ENCODE results near the gene GSE1.

The GSE1 gene

DNA sequence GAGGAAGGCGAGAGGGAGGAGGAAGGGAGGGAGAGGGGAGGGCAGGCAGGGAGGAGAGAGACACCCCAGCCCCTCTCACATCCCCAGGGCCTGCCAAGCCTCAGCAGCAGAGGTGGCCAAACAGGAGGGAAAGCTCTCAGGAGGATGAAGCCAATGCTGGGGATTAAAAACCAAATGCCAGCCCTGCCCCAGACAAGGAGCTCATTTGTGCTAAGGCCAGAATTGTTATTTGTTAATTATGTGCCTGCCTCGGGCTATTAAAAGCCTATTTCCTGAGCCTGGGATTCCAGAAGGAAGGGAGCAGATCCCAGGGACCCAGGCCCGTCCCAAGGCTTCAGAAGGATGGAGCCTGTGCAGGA is 103.5 kb downstream of the GSE1 start:
- H3K36me3 ChIP-seq (ENCODE audit: control insufficient read depth, low read depth, low read length): no peaks in the 10 kb centered on the region
- peaks cover 20% of the 10 kb centered on the region for H3K27me3 ChIP-seq (ENCODE audit: control insufficient read depth, insufficient read depth, low read length)
- no peaks in the 10 kb centered on the region for H3K9me3 ChIP-seq (ENCODE audit: control insufficient read depth, low read depth, low read length)
- no peak overlapping the region for H3K27ac ChIP-seq (ENCODE audit: low read length)
- H3K9ac ChIP-seq (ENCODE audit: low read length): no peak overlapping the region
- peaks cover 5% of the 10 kb centered on the region for H3K4me1 ChIP-seq (ENCODE audit: control insufficient read depth, low read depth, low read length)
- no peak overlapping the region for H3K4me3 ChIP-seq (ENCODE audit: low read length)

DNA sequence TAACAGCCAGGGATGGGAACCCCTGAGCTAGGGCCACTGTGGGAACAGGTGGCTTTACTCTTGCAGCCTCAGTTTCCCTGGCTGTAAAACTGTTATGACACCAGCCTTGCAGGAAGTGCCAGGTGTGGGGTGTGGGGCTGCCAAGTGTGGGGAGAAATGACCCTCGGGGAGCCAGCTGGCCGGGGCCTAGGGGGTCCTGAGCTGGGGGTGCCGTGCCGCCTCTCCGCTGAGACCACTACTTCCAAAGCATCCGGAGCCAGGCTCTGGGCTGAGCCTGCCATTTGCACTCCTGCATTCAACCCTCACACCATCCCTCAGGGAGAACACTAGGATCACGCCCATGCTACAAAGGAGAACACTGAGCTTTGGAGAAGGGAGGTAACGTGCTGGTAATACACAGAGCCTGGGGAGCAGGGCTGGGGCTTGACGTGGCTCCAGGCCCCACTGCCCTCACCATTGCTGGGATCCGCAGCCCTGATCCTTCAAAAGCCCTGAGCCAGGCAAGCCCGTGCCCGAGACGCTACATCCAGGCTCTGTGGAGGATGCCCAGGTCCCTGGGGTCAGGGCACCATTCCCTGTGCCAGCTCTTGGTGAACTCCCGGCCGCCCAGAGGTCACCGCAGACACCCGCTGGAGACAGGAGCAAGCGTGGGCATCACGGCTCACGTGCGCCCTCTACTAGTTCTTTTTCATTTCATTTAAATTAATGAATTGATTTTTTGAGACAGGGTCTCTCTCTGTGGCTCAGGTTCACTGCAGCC is 104.5 kb downstream of the GSE1 start:
- Histone ChIP-seq H3K4me1 (ENCODE audit: control insufficient read depth, low read depth, low read length) (peaks cover 5% of the 10 kb centered on the region), H3K36me3 (ENCODE audit: control insufficient read depth, low read depth, low read length) (no peaks in the 10 kb centered on the region), H3K4me3 (ENCODE audit: low read length) (no peak overlapping the region), H3K9me3 (ENCODE audit: control insufficient read depth, low read depth, low read length) (no peaks in the 10 kb centered on the region), H3K9ac (ENCODE audit: low read length) (no peak overlapping the region), H3K27ac (ENCODE audit: low read length) (no peak overlapping the region), H3K27me3 (ENCODE audit: control insufficient read depth, insufficient read depth, low read length) (peaks cover 20% of the 10 kb centered on the region)

DNA sequence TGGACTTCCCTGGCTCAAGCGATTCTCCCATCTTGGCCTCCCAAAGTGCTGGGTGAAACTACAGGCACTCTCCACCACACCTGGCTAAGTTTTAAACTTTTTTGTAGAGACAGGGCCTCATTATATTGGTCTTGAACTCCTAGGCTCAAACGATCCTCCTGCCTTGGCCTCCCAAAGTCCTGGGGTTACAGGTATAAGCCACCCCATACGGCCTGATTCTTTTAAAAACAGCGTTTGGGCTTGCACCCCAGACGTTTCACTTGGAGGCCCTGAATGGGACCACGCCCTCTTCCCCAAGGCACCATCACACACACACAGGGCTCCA is 105.0 kb downstream of the GSE1 start:
- no peak overlapping the region for H3K4me3 ChIP-seq (ENCODE audit: low read length)
- no peak overlapping the region for H3K9ac ChIP-seq (ENCODE audit: low read length)
- H3K4me1 ChIP-seq (ENCODE audit: control insufficient read depth, low read depth, low read length): peaks cover 5% of the 10 kb centered on the region
- no peak overlapping the region for H3K27ac ChIP-seq (ENCODE audit: low read length)
- H3K27me3 ChIP-seq (ENCODE audit: control insufficient read depth, insufficient read depth, low read length): peaks cover 20% of the 10 kb centered on the region
- no peaks in the 10 kb centered on the region for H3K36me3 ChIP-seq (ENCODE audit: control insufficient read depth, low read depth, low read length)
- no peaks in the 10 kb centered on the region for H3K9me3 ChIP-seq (ENCODE audit: control insufficient read depth, low read depth, low read length)

DNA sequence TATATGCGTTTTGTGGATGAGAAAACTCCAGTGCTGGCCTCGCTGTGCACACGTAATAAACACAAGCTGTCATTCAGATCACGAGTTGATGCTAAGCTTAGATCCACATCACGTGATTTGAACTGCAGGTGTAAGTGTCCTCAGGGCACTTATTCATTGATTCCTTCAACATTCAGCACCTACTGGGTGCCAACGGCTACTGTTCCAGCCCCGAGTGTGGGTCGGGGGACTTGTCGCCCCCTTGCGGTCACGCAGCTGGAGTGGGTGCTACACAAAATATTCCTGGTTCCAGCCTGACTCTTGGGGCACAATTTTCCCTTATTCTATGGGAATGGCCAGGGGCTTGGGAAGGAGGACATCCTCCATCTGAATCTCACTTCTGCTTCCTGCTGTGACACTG is 105.6 kb downstream of the GSE1 start:
- Histone ChIP-seq H3K36me3 (ENCODE audit: control insufficient read depth, low read depth, low read length) (no peaks in the 10 kb centered on the region), H3K9ac (ENCODE audit: low read length) (no peak overlapping the region), H3K4me3 (ENCODE audit: low read length) (no peak overlapping the region), H3K27me3 (ENCODE audit: control insufficient read depth, insufficient read depth, low read length) (peaks cover 20% of the 10 kb centered on the region), H3K4me1 (ENCODE audit: control insufficient read depth, low read depth, low read length) (peaks cover 5% of the 10 kb centered on the region), H3K27ac (ENCODE audit: low read length) (no peak overlapping the region), H3K9me3 (ENCODE audit: control insufficient read depth, low read depth, low read length) (no peaks in the 10 kb centered on the region)

DNA sequence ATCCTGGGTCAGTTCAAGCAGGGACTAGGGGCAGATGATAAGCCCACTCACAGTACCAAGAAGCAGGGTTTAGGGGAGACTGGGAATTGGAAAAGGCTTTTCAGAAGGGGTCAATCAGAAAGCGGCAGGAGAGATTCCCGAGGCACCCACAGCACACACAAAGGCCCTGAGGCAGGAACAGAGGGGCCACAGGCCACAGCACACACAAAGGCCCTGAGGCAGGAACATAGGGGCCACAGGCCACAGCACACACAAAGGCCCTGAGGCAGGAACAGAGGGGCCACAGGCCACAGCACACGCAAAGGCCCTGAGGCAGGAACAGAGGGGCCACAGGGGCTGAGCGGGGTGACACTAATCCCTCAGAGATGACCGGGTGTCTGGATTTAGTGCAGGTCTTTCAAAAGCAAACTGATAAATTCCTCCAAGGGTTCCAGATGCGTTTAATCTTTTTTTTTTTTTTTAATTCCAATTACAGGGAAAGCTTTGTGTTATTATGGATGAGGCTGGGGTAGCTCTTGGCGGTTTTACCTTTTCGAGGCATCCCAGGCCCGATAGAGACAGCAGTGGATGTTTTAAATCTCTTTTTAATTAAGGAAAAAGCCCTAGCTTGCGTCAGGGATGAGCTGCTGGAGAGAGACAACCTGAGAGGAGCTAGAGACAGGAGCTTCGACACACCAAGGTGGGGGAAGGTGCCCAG is 106.6 kb downstream of the GSE1 start:
- Histone ChIP-seq H3K36me3 (ENCODE audit: control insufficient read depth, low read depth, low read length) (no peaks in the 10 kb centered on the region), H3K27ac (ENCODE audit: low read length) (no peak overlapping the region), H3K9ac (ENCODE audit: low read length) (no peak overlapping the region), H3K27me3 (ENCODE audit: control insufficient read depth, insufficient read depth, low read length) (peaks cover 20% of the 10 kb centered on the region), H3K4me3 (ENCODE audit: low read length) (no peak overlapping the region), H3K4me1 (ENCODE audit: control insufficient read depth, low read depth, low read length) (peaks cover 5% of the 10 kb centered on the region), H3K9me3 (ENCODE audit: control insufficient read depth, low read depth, low read length) (no peaks in the 10 kb centered on the region)

DNA sequence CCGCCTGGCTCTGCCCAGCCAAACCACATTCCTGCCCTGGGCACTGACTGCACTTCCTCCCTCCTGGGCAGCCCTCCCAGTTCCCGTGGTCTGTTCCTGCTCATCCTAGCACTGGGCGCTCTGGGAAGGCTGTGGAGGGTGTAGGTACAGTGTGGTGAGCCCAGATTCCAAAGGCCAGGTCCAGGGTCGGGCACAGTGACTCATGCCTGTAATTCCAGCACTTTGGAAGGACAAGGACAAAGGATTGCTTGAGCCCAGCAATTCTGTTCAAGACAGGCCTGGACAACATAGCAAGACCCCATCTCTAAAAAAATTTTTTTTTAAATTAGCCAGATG is 107.1 kb downstream of the GSE1 start:
- no peaks in the 10 kb centered on the region for H3K9me3 ChIP-seq (ENCODE audit: control insufficient read depth, low read depth, low read length)
- H3K9ac ChIP-seq (ENCODE audit: low read length): no peak overlapping the region
- no peaks in the 10 kb centered on the region for H3K36me3 ChIP-seq (ENCODE audit: control insufficient read depth, low read depth, low read length)
- H3K27ac ChIP-seq (ENCODE audit: low read length): no peak overlapping the region
- peaks cover 16% of the 10 kb centered on the region for H3K27me3 ChIP-seq (ENCODE audit: control insufficient read depth, insufficient read depth, low read length)
- no peak overlapping the region for H3K4me3 ChIP-seq (ENCODE audit: low read length)
- H3K4me1 ChIP-seq (ENCODE audit: control insufficient read depth, low read depth, low read length): peaks cover 3% of the 10 kb centered on the region

DNA sequence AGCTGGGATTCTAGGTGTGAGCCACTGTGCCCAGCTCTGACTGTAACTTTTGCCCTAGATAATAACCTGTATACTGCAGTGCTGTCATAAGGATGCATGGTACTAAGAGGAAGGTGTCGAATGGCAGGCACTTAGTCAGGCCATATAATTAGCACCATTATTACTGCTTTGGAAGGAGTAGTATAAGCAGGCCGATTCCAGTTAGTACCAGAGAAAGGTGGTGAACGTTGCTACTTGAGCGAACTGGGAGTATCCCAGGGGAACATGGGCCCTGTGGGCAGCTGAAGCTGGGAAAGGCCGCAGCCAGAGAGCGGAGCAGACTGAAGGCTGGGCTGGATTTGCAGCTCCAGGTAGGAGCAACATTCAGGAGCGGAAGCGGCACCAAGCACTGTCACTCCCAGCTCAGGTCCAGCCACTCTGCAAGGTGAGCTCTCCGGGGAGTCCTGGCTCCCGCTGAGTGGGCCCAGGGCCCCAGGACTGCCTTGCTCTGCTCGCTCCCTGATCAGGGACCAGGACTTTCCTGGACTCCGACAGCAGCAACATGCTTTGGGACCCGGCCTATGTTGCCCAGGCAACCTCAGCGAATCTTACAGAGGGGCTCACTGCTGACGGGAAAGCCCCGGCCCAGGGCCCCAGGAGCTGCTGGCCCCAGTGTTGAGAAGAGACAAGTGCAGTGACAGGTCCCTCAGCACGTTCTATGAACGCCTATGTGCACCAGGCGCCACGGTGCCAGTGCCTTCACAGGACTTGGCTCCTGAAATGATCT is 109.2 kb downstream of the GSE1 start:
- Histone ChIP-seq H3K27ac (ENCODE audit: low read length) (no peak overlapping the region), H3K9me3 (ENCODE audit: control insufficient read depth, low read depth, low read length) (no peaks in the 10 kb centered on the region), H3K9ac (ENCODE audit: low read length) (no peak overlapping the region), H3K36me3 (ENCODE audit: control insufficient read depth, low read depth, low read length) (no peaks in the 10 kb centered on the region), H3K27me3 (ENCODE audit: control insufficient read depth, insufficient read depth, low read length) (no peaks in the 10 kb centered on the region), H3K4me1 (ENCODE audit: control insufficient read depth, low read depth, low read length) (no peaks in the 10 kb centered on the region), H3K4me3 (ENCODE audit: low read length) (no peak overlapping the region)

DNA sequence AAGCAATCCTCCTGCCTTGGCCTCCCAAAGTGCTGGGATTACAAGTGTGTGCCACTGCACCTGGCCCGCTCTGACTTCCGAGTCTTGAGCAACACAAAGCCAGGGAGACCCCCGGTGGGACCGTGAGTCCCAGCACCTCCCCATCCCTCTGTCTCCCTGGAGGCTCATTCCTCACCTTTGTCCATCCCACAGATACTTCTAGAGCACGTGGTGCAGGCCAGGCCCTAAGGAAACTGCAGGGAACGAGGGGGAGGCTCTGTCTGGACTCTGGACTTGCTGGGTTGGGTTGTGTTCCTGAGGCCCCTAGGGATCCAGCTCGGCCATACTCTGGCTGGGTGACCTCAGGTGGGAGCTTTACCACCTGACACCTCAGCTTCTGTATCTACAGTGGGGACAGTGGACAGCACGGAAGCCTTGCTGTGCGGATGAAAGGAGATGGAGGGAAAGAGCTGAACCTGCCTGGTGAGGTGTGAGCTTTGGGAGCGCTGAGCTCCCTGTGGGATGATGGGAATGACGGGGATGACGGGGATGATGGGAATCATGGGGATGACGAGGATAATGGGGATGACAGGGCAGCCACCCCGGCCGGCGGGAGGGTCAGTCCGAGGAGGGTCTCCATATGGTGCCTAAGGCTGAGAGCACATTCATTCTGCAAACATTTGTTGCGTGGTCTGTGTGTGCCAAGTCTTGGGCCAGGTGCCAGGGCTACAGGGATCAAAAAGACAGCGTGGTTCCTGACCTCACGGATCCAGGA is 111.2 kb downstream of the GSE1 start:
- H3K27ac ChIP-seq (ENCODE audit: low read length): no peak overlapping the region
- H3K9me3 ChIP-seq (ENCODE audit: control insufficient read depth, low read depth, low read length): no peaks in the 10 kb centered on the region
- no peak overlapping the region for H3K4me3 ChIP-seq (ENCODE audit: low read length)
- no peaks in the 10 kb centered on the region for H3K36me3 ChIP-seq (ENCODE audit: control insufficient read depth, low read depth, low read length)
- H3K27me3 ChIP-seq (ENCODE audit: control insufficient read depth, insufficient read depth, low read length): no peaks in the 10 kb centered on the region
- no peaks in the 10 kb centered on the region for H3K4me1 ChIP-seq (ENCODE audit: control insufficient read depth, low read depth, low read length)
- no peak overlapping the region for H3K9ac ChIP-seq (ENCODE audit: low read length)

DNA sequence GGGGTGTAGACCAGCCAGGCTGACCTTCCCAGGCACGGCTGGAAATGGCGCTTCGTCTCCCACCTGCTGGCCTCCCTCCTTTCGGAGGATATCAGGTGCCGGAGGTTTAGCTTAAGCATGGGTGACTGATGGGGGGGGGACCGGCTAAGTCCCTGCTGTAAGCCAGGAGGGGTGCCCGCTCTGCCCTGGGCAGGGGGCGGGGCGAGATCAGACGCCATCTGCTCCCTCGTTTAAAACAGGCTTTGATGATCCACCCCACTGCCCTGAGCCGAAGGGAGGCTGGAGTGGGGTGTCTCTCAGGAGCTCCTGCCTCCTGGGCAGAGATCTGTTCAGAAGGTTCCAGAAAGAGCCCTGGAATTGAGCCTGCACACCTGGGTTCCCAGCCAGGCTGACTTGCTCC is 111.8 kb downstream of the GSE1 start:
- no peaks in the 10 kb centered on the region for H3K36me3 ChIP-seq (ENCODE audit: control insufficient read depth, low read depth, low read length)
- H3K27me3 ChIP-seq (ENCODE audit: control insufficient read depth, insufficient read depth, low read length): no peaks in the 10 kb centered on the region
- H3K9me3 ChIP-seq (ENCODE audit: control insufficient read depth, low read depth, low read length): no peaks in the 10 kb centered on the region
- H3K4me3 ChIP-seq (ENCODE audit: low read length): no peak overlapping the region
- no peak overlapping the region for H3K27ac ChIP-seq (ENCODE audit: low read length)
- H3K4me1 ChIP-seq (ENCODE audit: control insufficient read depth, low read depth, low read length): no peaks in the 10 kb centered on the region
- no peak overlapping the region for H3K9ac ChIP-seq (ENCODE audit: low read length)
